GM12872 (cell line): ENCODE results near the gene SAMM50.

Experiments used
- TF ChIP-seq, protein P1 (sequence below): IDR thresholded peaks from 3 replicates; pipeline ENCODE4 v1.5.1; 2011; ENCODE audit warnings: low read depth, mild to moderate bottlenecking, low read length, moderate library complexity; ENCODE audit not compliant: insufficient read depth

Gene SAMM50

DNA sequence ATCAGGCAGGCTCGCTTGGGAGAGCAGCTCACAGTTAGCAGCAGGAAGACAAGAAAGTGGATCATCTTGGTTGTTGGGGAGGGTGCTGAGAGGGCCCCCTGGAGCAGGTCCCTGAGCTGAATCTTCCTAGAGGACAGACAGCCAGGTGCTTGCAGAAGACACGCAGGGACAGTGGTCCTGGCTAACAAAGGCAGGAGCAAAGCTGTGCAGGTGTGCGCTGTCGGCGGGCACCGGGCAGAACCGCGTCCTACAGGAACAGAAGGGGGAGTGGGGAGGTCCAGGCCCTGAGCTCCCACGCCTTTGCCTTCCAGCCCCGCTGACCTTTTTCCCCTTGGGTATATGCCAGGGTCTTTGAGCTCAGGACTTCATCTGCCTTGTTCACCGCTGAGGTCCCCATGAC, 38.8 kb downstream of the SAMM50 start:
- TF ChIP-seq, protein P1, sequence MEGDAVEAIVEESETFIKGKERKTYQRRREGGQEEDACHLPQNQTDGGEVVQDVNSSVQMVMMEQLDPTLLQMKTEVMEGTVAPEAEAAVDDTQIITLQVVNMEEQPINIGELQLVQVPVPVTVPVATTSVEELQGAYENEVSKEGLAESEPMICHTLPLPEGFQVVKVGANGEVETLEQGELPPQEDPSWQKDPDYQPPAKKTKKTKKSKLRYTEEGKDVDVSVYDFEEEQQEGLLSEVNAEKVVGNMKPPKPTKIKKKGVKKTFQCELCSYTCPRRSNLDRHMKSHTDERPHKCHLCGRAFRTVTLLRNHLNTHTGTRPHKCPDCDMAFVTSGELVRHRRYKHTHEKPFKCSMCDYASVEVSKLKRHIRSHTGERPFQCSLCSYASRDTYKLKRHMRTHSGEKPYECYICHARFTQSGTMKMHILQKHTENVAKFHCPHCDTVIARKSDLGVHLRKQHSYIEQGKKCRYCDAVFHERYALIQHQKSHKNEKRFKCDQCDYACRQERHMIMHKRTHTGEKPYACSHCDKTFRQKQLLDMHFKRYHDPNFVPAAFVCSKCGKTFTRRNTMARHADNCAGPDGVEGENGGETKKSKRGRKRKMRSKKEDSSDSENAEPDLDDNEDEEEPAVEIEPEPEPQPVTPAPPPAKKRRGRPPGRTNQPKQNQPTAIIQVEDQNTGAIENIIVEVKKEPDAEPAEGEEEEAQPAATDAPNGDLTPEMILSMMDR, result no peak

DNA sequence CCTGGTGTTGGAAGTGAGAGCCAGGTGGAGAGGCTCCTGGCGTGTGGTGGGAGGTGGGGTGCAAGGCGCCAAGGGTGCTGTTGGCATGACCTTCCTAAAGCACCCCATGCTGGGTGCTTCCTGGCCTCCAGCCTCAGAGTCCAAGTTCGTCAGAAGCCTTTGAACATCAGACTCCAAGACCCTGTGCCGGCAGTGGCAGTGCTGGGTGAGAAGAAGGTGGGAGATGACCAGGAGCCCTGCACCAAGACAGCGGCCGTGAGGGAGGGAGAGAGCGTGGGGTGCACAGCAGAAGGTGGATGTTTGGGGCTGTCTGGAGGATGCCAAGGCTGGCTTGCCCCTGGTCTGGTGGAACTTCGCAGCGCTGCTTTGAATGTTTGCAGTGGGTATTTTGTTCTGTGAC, 39.2 kb downstream of the SAMM50 start:
- TF ChIP-seq, protein P1, result no peak

DNA sequence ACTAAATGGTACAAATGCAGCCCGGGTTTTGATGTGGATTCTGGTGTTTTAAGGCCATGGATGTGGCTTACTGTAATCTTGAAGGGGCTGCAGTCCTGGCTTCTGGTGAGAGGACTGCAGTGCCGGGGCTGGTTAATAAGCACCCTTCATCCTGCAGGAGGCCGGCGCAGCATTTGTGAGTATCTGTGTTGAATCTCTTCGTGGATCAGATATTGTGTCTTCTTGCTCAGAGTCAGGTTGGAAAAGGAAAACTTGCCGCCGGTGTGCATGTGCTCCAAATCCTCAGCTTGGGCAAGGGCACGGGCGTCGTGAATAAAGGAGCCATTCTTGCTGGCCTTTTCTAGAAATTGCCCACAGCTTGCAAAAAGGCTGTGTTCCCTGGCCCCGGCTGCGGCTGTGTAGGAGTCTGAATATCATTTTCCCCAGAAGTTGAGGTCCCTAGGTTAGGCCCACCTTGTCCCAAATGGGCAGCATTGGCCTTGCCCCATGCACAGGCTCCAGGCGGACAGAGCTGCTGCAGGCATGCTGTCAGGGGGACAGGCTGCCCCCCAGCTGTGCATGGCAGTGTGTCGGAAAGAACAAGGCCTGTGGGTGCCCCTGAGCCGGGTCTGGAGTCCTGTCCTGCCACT, 39.9 kb downstream of the SAMM50 start:
- TF ChIP-seq, protein P1, result no peak

DNA sequence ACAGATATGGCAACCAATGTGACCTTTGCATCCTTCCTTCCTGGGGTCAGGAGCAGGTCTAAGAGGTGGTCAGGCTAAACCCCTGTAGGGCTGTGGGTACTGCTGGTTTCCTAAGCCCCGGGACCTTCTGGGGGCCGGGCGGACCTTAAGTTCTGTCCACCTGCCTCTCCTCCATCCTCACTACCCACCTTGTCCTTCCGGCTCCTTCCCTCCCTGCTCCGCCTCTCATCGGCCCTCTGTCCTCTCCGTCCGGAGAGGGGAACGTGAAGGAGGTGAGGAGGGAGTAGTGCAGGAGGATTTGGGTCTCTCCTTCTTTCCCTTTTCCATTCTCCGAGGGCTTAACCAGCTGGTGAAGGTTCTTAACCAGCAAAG, 40.5 kb downstream of the SAMM50 start:
- TF ChIP-seq, protein P1, result no peak

DNA sequence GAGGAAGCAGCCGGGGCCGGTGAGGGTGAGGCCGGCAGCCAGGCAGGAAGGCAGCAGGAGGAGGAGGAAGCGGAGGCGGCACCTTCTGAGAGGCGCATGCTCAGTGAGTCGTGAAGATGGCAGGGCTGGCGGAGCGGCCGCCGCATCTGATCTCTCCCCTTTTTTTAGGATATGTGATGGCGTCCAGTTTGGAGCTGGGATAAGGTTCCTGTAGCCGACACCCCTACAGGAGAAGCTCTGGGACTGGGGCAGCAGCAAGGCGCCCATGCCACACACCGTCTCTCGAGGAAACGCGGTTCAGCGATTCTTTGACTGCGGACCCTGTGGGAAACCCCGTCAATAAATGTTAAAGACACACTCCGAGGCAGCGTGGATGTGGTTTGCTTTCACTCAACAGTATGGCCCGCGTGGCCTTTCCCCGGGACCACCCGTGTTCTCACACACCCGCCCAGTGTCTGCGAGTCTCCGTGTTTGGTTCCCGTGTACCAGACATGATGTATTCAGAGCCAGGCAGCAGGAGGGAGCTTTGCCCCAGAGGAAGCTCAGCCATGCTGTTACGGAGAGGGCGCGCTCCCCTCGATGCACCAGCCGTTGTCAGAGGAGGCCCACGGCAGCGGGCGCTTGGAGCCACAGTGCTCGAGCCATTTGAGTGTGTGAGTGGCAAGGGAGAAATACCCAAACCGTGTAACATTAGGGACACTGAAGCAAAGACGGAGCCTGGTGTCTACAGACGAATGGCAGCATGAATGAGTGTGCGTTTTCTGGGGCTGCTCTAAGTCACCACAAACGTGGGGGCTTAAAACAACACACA, 41.1 kb downstream of the SAMM50 start:
- TF ChIP-seq, protein P1, result no peak

DNA sequence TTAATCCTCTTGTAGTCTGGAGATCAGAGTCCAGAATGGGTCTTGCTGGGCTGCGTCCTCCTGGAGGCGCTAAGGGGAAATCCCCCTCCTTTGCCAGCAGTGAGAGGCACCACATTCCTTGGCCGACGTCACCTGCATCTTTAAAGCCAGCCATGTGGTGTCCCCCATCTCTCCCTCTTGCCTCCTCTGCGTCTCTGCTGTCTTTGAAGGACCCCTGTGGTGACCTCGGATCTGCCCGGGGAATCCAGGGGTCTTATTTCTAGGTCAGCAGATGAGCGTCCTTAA, 41.7 kb downstream of the SAMM50 start:
- TF ChIP-seq, protein P1, result no peak

DNA sequence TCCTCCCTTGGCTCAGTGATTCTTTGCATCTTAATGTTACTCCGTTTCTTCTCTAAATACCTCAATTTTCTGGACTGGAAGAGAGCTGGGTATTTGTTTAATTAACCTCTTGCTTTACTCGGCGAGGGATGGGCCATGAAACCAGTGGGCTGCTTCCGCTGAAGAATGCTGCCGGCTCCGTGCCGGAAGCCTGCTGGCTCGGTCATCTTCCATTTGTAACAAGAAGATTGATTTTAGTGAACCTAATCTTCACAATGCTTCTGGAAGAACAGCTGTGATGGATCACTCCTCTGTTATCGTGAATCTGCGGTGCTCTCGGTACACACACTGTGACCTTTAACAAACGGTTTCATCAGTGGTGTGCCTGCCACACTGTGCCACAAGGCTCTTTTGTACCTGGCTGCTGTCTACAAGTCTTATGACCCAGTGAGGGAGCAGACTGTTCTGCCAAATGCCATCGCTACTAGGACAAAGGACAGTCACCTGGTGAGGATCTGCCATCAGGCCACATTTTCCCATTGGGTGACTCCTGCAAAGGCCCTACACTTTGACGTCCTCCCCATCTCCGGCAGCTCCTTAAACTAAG, 43.5 kb downstream of the SAMM50 start:
- TF ChIP-seq, protein P1, result no peak
